Renal pelvis (tissue), 4 donors: ENCODE data around the gene HAT1. TPM values are rescaled to one million over a fixed set of nuclear protein-coding genes. Genes with fewer than 3 reads are reported as not detected.

ENCODE experiments used
- DNase-seq: peaks from one replicate; pipeline ENCODE4 v3.0.0-alpha.2; 2013
- polyA plus RNA-seq, 3 donors: library from polyadenylated mRNA; unstranded; fragments of 120-200 nt; gene quantifications; one replicate each; pipeline ENCODE4 v1.2.1, GENCODE V29; 2013; ENCODE audit not compliant: insufficient read length in 3 of 3

The HAT1 gene
- polyA plus RNA-seq, 3 donors: 54.7 to 62.5 (median 59.1) TPM

DNA sequence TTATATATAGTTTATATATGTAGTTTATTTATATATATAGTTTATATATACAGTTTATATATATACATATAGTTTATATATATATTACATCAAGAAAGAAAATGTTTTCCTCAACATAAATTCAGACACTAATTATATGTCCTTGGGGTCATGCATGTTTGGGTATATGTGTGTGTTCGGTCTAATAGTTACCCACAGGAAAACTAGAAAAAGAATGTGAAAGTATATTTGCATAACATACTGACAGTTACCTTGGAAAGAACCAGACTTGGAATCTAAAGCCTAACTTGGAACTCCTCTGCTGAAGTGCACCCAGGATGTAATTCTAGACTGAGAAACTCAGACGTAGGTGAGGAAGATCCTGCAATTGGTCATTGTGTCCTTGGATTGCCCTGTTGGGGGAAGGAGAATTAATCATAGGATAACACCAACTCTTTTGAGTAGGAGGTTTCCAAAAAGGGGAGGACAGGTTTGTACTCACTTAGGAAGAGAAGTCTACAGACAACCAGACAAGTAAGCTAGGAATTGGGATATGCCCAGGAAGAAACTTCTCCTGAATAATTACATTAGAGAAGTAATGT lies 19.3 kb upstream of the HAT1 start:
- no peak for DNase-seq

DNA sequence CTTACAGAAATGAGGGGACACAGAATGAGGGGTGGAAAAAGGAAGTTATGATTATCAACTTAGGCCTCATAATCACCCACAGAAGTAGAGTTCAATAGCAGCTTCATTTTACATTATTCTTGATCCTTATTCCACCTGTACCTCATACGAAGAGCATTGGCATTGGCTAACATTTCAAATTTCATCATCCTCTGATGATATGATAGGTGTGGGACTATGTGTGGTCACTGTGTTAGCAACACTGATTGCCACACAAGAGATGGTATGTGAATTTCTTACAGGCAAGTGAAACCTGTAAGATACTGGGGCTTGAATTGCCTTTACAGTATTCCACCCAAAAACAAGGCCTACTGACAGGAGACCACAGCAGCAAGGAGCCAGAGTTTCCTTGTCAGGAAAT lies 14.0 kb upstream of the HAT1 start:
- DNase-seq: no peak

DNA sequence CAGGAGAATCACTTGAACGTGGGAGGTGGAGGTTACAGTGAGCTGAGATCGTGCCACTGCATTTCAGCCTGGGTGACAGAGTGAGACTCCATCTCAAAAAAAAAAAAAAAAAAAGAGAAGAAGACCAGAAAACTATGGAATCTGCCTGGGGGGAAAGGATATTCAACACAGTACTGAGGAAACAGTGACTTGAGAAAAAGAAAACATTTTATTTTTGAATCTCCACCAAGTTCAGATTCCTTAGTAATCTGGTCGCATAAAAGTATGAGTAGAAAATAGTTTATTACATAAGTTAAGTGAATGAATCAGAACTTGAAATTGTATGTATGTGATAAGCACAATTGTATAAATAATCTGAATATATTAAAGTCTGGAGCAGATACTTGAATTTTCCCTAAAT lies 13.0 kb upstream of the HAT1 start:
- DNase-seq: no peak

DNA sequence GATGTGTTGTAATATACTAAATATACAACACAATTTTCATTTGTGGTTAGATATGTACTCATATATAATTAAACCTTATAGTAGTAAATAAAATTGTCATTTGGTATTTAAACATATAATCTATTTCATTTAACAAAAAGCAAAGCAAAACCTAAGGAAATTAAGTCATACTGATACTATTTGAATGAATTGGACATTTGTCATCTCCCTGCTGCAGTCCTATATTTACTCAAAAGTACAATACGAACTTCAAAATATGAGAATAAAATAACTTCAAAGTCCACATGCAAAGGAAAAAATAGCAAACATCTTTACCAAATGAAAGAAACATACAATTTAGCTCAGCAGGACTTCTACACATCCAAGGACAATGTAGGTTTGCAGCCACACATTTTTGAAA lies 11.8 kb upstream of the HAT1 start:
- no peak for DNase-seq

DNA sequence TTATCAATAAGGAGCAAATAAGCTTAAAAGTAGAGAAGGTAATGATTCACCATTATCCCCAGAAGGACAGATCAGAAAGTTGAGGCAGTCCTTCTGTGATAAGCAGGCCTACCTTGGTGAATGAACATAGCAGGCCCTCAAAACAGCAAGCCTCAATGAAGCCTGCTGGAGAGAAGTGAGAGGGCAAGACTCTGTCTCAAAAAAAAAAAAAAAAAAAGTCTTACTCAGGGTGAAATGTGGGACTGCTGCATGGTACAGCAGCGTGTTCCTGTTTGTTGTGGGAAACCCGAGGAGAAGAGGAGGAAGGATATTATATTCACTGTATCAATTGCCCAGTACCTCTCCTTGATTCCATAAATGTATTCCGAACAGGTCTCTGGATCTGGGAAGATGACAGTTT lies 8.7 kb upstream of the HAT1 start:
- DNase-seq: no peak

DNA sequence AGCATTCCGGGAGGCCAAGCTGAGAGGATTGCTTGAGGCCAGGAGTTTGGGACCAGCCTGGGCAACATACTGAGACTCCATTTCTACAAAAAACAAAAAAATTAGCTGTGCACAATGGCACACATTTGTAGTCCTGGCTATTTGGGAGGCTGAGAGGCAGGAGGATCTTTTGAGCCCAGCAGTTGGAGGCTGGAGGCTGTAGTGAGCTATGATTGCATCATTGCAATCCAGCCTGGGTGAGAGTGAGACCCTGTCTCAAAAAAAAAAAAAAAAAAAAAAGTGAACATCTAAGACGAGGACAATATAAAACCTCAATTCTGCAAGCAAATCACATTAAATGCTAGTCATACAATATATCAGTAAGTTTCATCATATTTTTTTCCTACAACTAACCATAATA lies 2.8 kb upstream of the HAT1 start:
- DNase-seq: no peak

DNA sequence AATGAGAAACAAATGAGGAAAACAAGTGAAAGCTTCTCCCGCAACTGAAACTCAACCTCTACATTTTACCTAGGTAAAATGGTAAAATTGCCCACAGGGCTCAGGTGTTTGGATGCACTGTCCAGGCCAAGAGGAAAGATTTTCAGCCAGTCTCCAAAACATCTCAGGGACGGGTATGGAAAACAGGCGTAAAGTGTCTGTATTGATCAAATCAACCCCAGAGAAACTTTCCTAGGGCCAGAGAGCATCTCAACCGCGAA lies 361 bp upstream of the HAT1 start:
- DNase-seq: no peak

DNA sequence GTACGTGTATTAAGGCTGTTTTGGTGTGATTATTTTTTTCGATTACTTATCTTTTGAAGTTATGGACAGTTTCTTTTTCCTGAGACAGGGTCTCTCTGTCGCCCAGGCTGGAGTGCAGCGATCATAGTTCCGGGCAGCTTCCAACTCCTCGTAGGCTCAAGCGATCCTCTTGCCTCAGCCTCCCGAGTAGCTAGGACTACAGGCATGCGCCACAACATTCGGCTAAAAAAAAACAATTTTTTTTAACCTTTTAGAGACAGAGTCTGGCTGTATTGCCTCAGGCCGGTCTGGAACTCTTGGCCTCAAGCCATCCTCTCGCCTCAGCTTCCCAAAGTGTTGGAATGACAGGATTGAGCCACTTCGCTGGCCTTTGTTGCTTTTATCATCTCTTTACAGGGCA lies 945 bp downstream of the HAT1 start:
- DNase-seq: no peak

DNA sequence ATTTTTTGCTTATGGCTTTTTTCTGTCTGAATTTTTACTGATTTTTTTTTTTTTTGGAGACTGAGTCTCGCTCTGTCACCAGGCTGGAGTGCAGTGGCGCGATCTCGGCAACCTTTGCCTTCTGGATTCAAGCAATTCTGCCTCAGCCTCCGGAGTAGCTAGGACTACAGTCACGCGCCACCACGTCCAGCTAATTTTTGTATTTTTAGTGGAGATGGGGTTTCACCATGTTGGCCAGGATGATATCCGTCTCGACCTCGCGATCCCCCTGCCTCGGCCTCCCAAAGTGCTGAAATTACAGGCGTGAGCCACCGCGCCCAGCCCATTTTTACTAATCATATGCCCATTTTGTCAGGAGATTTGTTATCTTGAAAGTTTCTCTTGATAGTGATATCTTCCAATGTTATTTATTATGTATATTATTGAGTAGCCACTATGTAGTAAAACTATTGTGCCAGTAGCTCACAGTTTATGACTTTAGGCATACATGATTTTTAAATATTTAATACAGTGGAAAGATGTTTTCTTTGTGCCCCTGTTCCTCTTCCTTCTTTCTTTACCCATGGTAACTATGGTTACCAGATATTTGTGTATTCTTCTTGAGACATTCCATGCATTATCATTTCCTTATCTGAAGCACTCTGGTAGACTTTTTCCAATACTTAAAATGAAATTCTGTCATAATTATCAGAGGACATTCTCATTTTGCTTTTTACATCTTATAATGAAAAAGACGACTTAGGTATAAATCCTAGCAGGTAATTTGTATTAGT lies 2.1 kb downstream of the HAT1 start:
- DNase-seq: no peak

DNA sequence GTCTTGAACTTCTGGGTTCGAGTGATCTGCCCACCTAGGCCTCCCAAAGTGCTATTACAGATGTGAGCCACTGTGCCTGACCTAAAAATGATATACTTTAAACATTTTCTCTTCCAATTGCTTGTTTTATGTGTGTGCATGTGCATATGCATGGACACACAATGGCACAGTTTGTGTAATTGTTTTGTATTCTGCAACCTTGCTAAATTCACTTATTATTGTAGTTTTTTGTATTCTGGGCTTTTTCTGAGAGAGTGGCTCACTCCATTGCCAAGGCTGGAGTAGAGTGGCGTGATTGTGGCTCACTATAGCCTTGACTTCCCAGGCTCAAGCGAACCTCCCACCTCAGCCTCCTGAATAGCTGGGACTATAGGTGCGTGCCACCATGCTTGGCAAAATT lies 8.1 kb downstream of the HAT1 start:
- no peak for DNase-seq

DNA sequence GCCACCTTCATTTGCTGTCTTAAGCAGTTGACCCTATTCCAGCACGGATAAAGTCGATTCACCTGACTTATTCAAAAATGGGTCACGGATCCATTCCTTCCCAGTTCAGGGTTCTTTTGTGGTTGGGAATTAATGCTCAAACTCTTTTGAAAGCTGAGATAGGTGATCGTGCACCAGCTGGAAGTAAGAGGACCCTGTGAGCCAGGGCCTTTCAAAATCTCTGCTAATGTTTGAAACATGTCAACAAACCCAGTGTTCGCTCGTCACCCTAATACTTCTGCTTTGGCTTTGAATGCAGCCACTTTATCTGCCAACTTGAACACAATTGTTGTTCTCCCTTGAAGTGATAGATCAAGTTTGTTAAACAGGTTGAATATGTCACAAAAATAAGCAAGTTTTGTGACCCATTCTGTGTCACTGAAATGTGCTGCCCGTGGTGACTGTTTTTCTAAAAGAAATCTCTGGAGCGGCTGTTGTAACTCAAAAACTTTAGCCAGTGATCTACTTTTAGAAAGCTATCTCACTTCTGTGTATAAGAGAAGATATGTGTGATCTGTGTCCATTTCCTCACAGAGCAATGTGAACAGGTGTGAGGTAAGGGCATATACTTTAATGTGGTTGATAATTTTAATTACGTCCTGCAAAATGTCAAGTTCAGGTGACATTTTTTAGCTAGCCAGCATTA lies 16.9 kb downstream of the HAT1 start:
- no peak for DNase-seq

DNA sequence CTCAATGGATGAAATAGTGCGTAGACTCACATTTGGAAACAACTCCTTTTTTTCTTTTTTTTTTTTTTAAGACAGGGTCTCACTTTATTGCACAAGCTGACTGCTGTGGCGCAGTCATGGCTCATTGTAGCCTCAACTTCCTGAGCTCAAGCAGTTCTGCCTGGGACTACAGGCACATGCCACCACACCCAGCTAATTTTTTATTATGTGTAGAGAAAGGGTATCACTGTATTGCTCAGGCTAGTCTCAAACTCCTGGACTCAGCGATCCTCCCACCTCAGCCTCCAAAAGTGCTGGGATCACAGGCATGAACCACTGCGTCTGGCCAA lies 17.4 kb downstream of the HAT1 start:
- DNase-seq: no peak

DNA sequence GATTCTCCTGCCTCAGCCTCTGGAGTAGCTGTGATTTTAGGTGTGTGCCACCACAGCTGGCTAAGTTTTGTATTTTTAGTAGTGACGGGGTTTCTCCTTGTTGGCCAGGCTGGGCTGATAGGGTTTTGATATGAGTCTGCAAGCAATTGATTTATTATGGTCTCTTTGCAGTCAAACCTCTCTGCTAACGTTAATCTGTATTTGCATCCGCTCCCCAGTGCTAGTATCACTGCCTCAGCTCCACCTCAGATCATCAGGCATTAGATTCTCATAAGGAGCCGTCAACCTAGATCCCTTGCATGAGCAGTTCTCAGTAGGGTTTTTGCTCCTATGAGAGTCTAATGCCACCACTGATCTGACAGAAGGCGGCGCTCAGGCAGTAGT lies 19.0 kb downstream of the HAT1 start:
- DNase-seq: no peak

DNA sequence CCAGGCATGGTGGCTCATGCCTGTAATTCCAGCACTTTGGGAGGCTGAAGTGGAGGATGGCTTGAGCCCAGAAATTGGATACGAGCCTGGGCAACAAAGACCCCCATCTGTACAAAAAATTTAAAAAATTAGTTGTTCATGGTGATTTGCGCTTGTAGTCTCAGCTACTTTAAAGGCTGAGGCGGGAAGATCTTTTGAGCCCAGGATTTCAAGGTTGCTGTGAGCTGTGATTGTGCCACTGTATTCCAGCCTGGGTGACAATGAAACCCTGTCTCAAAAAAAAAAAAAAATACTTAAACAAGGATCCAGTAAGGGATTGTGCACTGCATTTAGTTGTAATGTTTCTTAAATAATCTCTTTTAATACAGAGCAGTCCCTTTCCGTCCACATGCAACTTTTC lies 21.6 kb downstream of the HAT1 start:
- no peak for DNase-seq

DNA sequence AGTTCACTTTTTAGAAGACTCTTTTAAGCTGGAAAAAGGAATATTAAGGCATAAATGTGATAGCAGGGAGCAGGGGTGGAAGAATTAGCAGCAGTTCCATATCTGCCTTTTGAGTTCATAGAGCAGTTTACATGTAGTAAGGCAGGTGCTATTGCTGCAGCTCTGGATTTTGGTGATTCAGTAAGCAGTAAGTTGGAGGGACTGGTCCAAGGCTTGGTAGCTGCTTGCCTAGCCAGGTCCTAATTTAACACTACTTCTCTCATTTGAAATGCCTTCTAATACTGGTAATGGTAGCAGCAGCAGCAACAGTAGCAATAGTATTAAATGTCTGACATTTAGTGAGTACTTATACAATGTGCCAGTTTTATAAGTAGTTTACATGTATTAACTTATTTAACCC lies 30.0 kb downstream of the HAT1 start:
- DNase-seq: no peak

DNA sequence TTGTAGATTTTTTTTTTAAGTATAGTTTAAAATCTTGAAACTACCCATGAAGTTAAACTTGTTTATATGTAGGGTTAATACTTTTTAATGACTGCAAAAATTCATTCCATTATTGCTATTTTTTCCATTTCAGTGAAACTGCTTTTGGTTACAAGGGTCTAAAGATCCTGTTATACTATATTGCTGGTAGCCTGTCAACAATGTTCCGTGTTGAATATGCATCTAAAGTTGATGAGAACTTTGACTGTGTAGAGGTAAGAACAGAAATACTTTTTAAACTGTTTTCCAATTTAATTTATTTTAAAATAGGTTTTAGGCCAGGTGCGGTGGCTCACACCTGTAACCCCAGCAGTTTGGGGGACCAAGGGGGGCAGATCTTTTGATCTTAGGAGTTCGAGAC lies 30.5 kb downstream of the HAT1 start:
- DNase-seq: no peak

DNA sequence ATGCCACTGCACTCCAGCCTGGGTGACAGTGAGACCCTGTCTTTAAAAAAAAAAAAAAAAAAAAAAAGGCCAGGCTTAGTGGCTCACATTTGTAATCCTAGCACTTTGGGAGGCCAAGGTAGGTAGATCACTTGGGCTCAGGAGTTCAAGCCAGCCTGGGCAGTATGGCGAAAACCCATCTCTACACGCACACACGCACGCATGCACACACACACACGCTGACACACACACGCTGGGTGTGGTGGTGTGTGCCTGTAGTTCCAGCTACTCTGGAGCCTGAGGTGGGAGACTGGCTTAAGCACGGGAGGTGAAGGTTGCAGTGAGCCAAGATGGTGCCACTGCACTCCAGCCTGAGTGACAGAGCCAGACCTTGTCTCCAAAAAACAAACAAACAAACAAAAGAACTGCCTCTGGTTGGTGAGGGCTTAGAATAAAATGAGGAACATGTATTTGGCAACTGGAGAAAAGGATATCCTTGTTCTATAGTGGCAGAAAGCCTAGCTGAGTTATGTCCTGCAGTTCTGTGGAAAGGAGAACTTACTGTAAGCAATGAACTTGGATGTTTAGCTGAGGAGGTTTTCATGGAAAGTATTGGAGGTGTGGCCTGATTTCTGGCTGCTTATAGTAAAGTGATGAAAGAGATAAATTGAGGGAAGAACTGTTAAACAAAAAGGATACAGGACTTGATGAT lies 34.0 kb downstream of the HAT1 start:
- no peak for DNase-seq

DNA sequence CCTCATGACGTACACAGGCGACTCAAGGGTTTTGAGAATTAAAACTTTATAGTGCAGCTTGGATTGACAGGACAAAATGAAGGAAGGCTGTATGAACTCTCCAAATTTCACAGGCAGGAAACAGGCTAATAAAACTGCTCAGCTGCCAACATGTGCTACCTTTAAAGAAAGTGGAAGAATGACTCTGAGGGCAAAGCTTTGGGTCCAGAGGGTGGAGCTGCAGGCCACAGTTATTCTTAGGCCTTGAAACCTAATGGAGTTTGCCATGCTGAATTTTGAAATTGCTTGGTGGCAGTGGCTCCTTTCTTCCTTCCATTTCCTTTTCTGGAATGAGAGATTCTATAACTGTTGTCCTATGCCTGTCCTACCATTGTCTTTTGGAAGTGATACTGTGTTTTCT lies 34.8 kb downstream of the HAT1 start:
- DNase-seq: no peak

DNA sequence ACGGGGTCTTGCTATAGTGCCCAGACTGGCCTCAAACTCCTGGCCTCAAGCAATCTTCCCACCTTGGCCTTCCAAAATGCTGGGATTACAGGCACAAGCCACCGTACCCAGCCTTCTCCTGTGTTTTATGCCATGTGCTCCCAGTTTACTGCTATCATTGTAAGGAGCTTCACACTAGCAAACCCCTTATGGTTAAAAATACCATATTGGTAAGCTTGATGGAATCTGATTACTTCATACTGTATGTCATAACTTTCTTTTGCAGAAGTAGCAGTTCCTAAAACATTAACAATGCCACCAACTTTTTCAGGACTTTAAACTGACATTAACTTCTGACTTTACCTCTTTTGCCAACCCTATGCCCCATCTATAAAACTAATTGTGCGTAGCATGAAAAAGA lies 36.2 kb downstream of the HAT1 start:
- no peak for DNase-seq

DNA sequence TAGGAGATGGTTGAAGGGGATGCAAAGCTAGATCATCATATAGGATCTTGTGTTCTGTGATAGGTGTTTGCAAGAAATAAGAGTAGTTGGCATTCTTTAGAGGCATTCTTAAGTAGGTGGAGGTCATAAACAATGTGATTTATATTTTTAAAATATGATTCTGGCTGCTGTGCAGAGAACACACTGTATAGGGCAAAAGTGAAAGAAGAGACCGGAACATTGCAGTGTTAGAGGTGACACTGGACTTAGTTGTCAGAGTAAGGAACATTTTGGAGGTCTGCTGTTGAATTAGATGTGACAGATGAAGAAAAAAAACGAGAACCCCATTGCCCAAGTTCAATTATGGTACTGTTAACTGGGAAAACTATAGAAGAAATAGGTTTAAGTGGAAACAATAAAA lies 37.7 kb downstream of the HAT1 start:
- no peak for DNase-seq

DNA sequence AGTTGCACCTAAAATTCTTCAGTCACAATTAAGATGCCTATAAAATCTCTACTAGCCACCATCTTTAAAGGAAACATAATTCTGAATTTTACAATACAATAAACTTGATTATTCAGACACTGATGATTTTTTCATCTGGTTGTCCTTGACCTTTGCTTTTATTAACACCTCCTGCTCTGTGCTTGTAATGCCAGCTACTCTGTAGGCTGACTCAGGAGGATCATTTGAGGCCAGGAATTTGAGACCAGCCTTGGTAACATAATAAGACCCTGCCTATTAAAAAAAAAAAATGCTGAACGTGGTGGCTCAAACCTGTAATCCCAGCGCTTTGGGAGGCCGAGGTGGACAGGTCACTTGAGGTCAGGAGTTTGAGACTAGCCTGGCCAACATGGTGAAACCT lies 38.3 kb downstream of the HAT1 start:
- no peak for DNase-seq

DNA sequence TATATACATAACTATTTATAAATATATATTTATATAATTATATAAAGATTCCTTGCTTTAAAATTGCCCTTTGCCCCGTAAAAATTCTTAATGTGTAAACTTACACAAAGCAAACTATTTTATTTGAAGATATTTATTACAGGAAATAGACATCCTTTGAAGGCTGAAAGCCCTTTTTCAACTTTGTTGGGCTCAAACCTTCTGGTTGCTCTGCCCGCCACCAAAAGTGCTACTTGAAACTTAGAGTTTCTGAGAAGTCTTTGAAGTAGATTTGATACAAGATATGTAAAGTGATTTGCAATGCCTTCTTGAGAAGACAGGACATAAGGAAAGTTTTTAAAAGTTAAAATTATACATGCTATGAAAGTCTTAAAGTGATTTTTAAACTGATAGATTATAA lies 40.9 kb downstream of the HAT1 start:
- DNase-seq: no peak

DNA sequence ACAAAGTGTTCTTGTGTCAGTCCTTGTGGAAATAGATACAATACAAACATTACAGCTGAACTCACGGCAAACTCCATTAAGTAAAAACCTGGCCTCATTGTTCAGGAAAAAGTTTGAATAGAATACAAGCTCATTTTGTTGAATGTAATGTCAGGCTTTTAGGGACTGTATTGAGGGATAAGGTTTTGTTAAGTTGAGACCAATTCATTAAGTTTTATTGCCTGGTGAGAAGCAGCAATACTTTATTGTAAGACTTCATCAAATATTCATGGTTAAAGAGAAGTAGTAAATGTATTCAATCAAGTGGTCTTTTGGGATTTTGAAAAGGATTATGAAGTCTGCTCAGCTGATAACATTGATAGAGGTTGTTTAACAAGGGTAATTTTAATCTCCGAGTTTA lies 42.0 kb downstream of the HAT1 start:
- DNase-seq: no peak

DNA sequence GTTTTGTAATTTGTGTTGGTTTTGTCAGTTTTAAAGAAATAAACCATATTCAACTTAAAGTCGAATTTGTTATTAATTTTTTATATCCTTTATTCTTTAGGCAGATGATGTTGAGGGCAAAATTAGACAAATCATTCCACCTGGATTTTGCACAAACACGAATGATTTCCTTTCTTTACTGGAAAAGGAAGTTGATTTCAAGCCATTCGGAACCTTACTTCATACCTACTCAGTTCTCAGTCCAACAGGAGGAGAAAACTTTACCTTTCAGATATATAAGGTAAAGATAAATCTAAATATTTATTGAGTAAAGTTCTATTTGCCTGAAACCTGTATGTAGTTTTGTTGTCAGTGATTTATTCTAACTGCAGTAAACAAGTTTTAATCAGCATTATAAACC lies 43.0 kb downstream of the HAT1 start:
- DNase-seq: no peak
